GM12864 (cell line): Measurements from ENCODE around the gene LVRN.

Experiments
- DNase-seq: peaks from one replicate; pipeline ENCODE4 v3.0.0-alpha.2; 2011; ENCODE audit warnings: low read depth
- H3K4me3 ChIP-seq: 2 replicates; pipeline ENCODE4 v1.5.1; 2011; ENCODE audit warnings: mild to moderate bottlenecking, low read depth, low read length, control low read depth
- CTCF ChIP-seq: IDR thresholded peaks from 2 replicates; pipeline ENCODE4 v1.5.1; 2011; ENCODE audit warnings: low read depth, mild to moderate bottlenecking, moderate library complexity, low read length, control low read depth, inconsistent platforms; ENCODE audit errors: missing control alignments

LVRN gene

GRCh38 chr5:115934388-115934974 is 27.8 kb upstream of the LVRN start:
- H3K4me3 ChIP-seq, result no peak overlapping the region
- DNase-seq, result no peak
- TF ChIP-seq CTCF, result no peak

GRCh38 chr5:115936031-115936430 is 26.2 kb upstream of the LVRN start:
- H3K4me3 ChIP-seq, result no peak overlapping the region
- TF ChIP-seq CTCF, result no peak
- no peak for DNase-seq

GRCh38 chr5:115939059-115939458 is 23.2 kb upstream of the LVRN start:
- TF ChIP-seq CTCF, result no peak
- no peak overlapping the region for H3K4me3 ChIP-seq
- no peak for DNase-seq

- no peak for TF ChIP-seq CTCF
- no peak for DNase-seq
- no peak overlapping the region for H3K4me3 ChIP-seq
Observed at GRCh38 chr5:115940080-115940810, 22.0 kb upstream of the LVRN start.

- no peak for DNase-seq
- TF ChIP-seq CTCF, result no peak
- H3K4me3 ChIP-seq, result no peak overlapping the region
Observed at GRCh38 chr5:115941051-115941675, 21.1 kb upstream of the LVRN start.

GRCh38 chr5:115944501-115944900 is 17.8 kb upstream of the LVRN start:
- TF ChIP-seq CTCF, result no peak
- H3K4me3 ChIP-seq, result no peak overlapping the region
- DNase-seq, result no peak
